Right atrium auricular region (tissue), 2 donors: Measurements from ENCODE around the gene KRT72. TPM values are rescaled to one million over a fixed set of nuclear protein-coding genes. Genes with fewer than 3 reads are reported as not detected.

ENCODE experiments used
- DNase-seq: peaks from one replicate; pipeline ENCODE4 v3.0.0-alpha.2; 2019; ENCODE audit warnings: low spot score
- H3K27ac ChIP-seq, 2 donors: fragments of 200-600 bp; sonication (generic); 1 replicate in 1 of 2; 2 replicates in 1 of 2; pipeline ENCODE4 v1.5.1; 2016 to 2019
- H3K27me3 ChIP-seq, 2 donors: fragments of 200-600 bp; sonication (generic); one replicate each; pipeline versions ENCODE4 v1.5.1 to v1.6.0; 2017 to 2019
- H3K36me3 ChIP-seq: fragments of 200-600 bp; sonication (generic); one replicate; pipeline ENCODE4 v1.5.1; 2016
- H3K4me1 ChIP-seq, 2 donors: fragments of 200-600 bp; sonication (generic); one replicate each; pipeline versions ENCODE4 v1.5.1 to v1.6.0; 2017 to 2019
- H3K4me3 ChIP-seq, 2 donors: fragments of 200-600 bp; sonication (generic); 1 replicate in 1 of 2; 2 replicates in 1 of 2; pipeline ENCODE4 v1.5.1; 2017 to 2019; ENCODE audit warnings: mild to moderate bottlenecking in 1 of 2, moderate library complexity in 1 of 2
- H3K9me3 ChIP-seq, 2 donors: fragments of 200-600 bp; sonication (generic); one replicate each; pipeline ENCODE4 v1.5.1; 2019
- CTCF ChIP-seq, 2 donors: fragments of 200-600 bp; sonication (generic); IDR thresholded peaks; one replicate each; pipeline ENCODE4 v1.5.1; 2019; ENCODE audit warnings: antibody characterized with exemption in 2 of 2
- total RNA-seq, 2 donors: library from RNA; depleted of rRNA; stranded (reverse); fragments of >200 nt; gene quantifications; one replicate each; pipeline ENCODE4 v1.1.0, GENCODE V29; 2016

Gene KRT72
- total RNA-seq, 2 donors from 2014 or later, result not detected

DNA sequence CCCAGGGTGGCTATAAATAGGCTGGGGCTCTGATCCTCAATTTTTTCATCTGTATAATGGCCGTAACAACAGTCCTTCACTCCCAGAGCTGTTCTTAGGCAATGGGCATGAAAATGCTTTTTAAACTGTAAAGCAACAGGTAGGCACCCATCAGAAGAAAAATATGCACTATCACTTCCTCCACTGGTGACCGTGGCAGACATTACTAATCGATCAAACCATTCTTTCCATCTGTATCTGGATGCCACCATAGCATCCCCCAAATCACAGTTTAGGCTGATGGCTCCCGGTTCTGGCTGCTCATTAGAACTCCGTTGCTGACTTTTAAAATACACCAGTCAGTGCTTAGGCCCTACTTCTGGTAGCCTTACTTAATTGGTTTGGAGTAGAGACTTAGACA, 59.6 kb downstream of the KRT72 start:
- no peaks in the 10 kb centered on the region for H3K27me3 ChIP-seq
- H3K9me3 ChIP-seq, result no peaks in the 10 kb centered on the region
- no peaks in the 10 kb centered on the region for H3K36me3 ChIP-seq
- no peaks in the 10 kb centered on the region for H3K4me1 ChIP-seq
- H3K27ac ChIP-seq, result no peak overlapping the region
- no peak for TF ChIP-seq CTCF (IDR thresholded peaks at IDR 0.05)
- H3K4me3 ChIP-seq, result no peak overlapping the region
- no peak for DNase-seq

GRCh38 chr12:52540531-52540930, 60.7 kb downstream of the KRT72 start:
- no peak for TF ChIP-seq CTCF (IDR thresholded peaks at IDR 0.05)

DNA sequence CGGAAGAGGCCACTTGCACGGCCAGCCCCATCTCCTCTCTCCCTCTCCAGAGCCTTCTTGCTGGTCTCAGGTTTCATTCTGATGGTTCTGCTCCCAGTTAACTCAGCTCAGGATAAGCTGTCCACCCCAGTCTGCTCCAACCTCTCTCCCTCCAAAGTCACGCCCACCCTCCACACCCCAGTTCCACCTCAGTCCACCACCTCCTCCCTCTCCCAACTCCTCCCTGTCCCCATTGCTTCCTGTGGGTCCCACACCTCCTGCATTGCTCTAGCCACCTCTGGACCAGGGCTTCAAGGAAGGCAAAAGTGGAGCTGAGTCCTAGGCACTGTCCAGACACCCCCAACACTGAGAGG, 61.5 kb downstream of the KRT72 start:
- H3K4me3 ChIP-seq, result no peak overlapping the region
- no peak overlapping the region for H3K27ac ChIP-seq
- no peaks in the 10 kb centered on the region for H3K9me3 ChIP-seq
- no peak for DNase-seq
- H3K36me3 ChIP-seq, result no peaks in the 10 kb centered on the region
- TF ChIP-seq CTCF (IDR thresholded peaks at IDR 0.05), result no peak
- H3K27me3 ChIP-seq, result no peaks in the 10 kb centered on the region
- no peaks in the 10 kb centered on the region for H3K4me1 ChIP-seq

More at GRCh38 chr12:52540531-52540930, 60.7 kb downstream of the KRT72 start:
- DNase-seq, result no peak
- Histone ChIP-seq H3K27me3 (no peaks in the 10 kb centered on the region), H3K4me1 (no peaks in the 10 kb centered on the region), H3K9me3 (no peaks in the 10 kb centered on the region), H3K4me3 (no peak overlapping the region), H3K36me3 (no peaks in the 10 kb centered on the region), H3K27ac (no peak overlapping the region)

DNA sequence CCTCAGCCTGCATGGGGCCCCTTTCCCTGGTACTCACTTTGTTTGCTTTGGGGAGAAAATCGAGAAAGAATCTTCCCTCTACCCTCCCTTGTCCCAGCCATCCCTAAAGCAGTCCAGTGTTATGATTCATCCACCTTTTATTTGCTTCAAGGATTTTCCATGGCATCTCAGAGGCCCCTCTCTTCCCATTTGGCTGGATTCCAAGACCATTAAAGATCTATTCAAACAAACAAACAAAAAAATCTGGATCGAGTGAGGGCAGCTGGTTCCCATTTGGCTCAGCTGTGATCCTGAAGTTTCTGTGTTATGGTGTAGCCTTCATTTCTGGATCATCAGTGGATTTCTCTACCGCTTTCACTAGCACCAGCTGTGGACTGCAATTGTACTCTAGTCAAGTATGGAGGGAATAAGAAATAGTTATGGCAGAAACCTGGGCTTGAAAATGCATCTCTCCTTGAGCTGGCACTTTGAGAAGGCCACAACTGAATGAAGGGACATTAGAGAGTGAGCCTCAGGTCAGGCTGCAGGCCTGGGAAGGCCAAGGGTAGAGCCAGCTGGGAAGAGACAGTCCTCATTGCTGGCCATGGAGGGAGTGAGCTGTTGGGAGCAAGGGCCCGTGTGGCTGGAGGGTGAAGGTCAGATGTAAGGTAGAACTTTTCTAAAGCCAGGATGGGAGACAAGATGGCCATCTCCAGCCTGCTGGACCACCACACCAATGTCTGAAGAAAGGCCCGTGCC, 62.0 kb downstream of the KRT72 start:
- Histone ChIP-seq H3K27me3 (no peaks in the 10 kb centered on the region), H3K4me1 (no peaks in the 10 kb centered on the region)

DNA sequence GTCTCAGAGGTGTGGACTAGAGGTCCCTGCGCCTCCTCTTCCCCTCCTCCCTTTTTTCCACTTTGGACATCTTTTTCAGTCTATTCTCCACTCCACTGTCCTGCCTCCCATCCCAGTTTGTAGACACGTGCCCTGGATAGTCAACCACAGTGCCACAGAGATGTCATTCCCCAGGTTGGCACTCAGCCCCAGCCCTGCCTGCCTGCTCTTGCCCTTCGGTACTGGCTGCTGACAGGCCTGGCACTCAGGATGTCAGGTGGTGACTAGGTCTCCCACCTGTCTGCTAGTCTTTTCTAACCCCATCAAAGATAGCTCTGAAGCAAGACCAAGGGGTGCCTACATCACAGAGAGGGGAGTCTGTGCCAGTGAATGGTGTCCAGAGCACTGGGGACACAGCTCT, 64.2 kb downstream of the KRT72 start:
- no peaks in the 10 kb centered on the region for H3K36me3 ChIP-seq
- no peaks in the 10 kb centered on the region for H3K27me3 ChIP-seq
- H3K4me3 ChIP-seq, result no peak overlapping the region
- TF ChIP-seq CTCF (IDR thresholded peaks at IDR 0.05), result no peak
- DNase-seq, result no peak
- no peak overlapping the region for H3K27ac ChIP-seq
- H3K4me1 ChIP-seq, result no peaks in the 10 kb centered on the region
- H3K9me3 ChIP-seq, result no peaks in the 10 kb centered on the region

More for the DNA sequence above, 62.0 kb downstream of the KRT72 start:
- H3K4me3 ChIP-seq, result no peak overlapping the region
- DNase-seq, result no peak
- no peaks in the 10 kb centered on the region for H3K36me3 ChIP-seq
- H3K9me3 ChIP-seq, result no peaks in the 10 kb centered on the region
- no peak for TF ChIP-seq CTCF (IDR thresholded peaks at IDR 0.05)
- no peak overlapping the region for H3K27ac ChIP-seq

Other genes starting within 250 kb of the KRT72 start
- gene KRT85, start 234.0 kb downstream of the KRT72 start, total RNA-seq, result not detected
- under 1 TPM in 1 of 2 donors, not detected in 1; 0.28 TPM for gene KRT84, start 215.8 kb downstream of the KRT72 start, total RNA-seq
- not detected for gene KRT82, start 195.1 kb downstream of the KRT72 start, total RNA-seq
- gene KRT75, start 167.1 kb downstream of the KRT72 start, total RNA-seq, result not detected
- gene KRT6B, start 149.3 kb downstream of the KRT72 start, total RNA-seq, result not detected
- gene KRT6C, start 127.7 kb downstream of the KRT72 start, total RNA-seq, result not detected
- 1 to 10 TPM in 1 of 2 donors, under 1 TPM in 1; 0.48 to 7.4 TPM for gene KRT6A, start 108.2 kb downstream of the KRT72 start, total RNA-seq
- gene KRT5, start 81.1 kb downstream of the KRT72 start, total RNA-seq, result 10 to 100 TPM in 1 of 2 donors, 1 to 10 TPM in 1; 1.4 to 12.1 TPM
- not detected for gene KRT71, start 48.3 kb downstream of the KRT72 start, total RNA-seq
- gene KRT74, start 27.6 kb downstream of the KRT72 start, total RNA-seq, result 1 to 10 TPM in 1 of 2 donors, not detected in 1; 2.9 TPM
- not detected for gene KRT73, start 17.1 kb upstream of the KRT72 start, total RNA-seq
- gene KRT2, start 50.7 kb upstream of the KRT72 start, total RNA-seq, result not detected
- gene KRT1, start 78.9 kb upstream of the KRT72 start, total RNA-seq, result not detected
- gene KRT77, start 102.1 kb upstream of the KRT72 start, total RNA-seq, result not detected
- gene KRT76, start 175.9 kb upstream of the KRT72 start, total RNA-seq, result not detected
- gene KRT3, start 194.7 kb upstream of the KRT72 start, total RNA-seq, result not detected
- not detected for gene KRT4, start 212.7 kb upstream of the KRT72 start, total RNA-seq
- not detected for gene KRT79, start 232.8 kb upstream of the KRT72 start, total RNA-seq
- gene KRT78, start 247.5 kb upstream of the KRT72 start, total RNA-seq, result not detected